ENCODE results near the gene ATP11A.

ATP11A gene

DNA sequence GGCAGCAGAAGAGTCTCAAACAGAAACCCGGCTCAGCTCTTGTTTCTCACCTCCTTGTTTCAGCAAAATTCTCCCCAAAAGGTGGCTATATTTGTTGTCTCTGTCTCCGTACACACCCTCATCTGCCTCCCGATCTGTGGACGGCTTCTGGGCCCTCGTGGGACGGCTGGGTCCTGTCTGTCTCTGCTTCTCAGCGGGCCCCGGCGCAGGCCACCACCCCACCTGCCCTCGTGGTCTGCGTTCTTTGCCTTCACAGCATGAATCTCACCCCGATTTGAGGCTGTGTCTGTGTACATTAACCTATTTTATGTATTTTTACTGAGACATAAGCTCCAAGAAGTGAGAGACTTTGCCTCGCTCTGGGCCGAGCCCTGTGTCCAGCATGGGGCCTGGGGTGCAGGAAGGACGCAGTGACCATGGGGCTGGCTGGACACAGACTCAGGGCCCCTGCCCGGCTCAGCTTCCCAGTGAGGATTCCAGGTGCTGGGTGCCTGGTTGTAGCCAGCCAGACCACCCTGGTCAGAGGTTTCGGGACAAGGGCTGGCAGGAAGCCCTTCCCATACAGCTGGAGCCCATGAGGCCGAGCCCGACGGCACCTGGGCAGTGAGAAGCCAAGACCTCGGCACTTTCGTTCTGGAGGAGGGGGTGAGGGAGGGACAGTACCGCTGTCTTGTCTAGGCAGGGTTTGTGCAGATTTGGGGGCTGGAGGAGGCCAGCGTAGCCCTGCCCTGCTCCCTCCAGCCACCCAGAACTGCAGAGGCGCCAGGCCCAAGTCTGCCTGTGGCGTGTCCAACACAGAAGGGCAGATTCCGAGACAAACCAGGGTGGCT is 200.7 kb downstream of the ATP11A start:
- peaks cover 3% of the 10 kb centered on the region for H3K79me1 ChIP-seq (ENCODE audit: low read length)
- no peak overlapping the region for H2BK12ac ChIP-seq (ENCODE audit: low read length)
- WGBS (ENCODE audit: extremely low coverage, insufficient coverage, insufficient read length): no CpG with 5 or more reads among the region's 27 CpGs
- no peak overlapping the region for H3K4ac ChIP-seq (ENCODE audit: low read depth, low read length)
- no peaks in the 10 kb centered on the region for H3K9me3 ChIP-seq (ENCODE audit: insufficient read depth, low read depth, low read length)
- H4K8ac ChIP-seq (ENCODE audit: low read depth, low read length): no peak overlapping the region
- no peak overlapping the region for H3K4me2 ChIP-seq (ENCODE audit: low read length)
- H4K12ac ChIP-seq (ENCODE audit: low read depth, low read length): no peak overlapping the region
- H2AFZ ChIP-seq (ENCODE audit: insufficient read depth, low read length, poor library complexity): no peak overlapping the region
- H3K4me3 ChIP-seq (ENCODE audit: low read depth, low read length): no peak overlapping the region
- H3K9ac ChIP-seq (ENCODE audit: low read length): no peak overlapping the region
- no peak overlapping the region for H3K14ac ChIP-seq (ENCODE audit: low read length)
- no peak overlapping the region for H3K18ac ChIP-seq (ENCODE audit: low read length)
- H3K27me3 ChIP-seq (ENCODE audit: insufficient read depth, low read length): no peaks in the 10 kb centered on the region
- H3K4me1 ChIP-seq (ENCODE audit: control insufficient read depth in 1 of 2, insufficient read depth in 2 of 2, low read length in 2 of 2): peaks cover 7 to 10% of the 10 kb centered on the region in 2 experiments
- H3K23ac ChIP-seq (ENCODE audit: low read length): no peak overlapping the region
- no peaks in the 10 kb centered on the region for H3K79me2 ChIP-seq (ENCODE audit: control insufficient read depth, insufficient read depth, low read length, poor library complexity)
- no peak overlapping the region for H2AK5ac ChIP-seq (ENCODE audit: low read length)
- no peak overlapping the region for H4K91ac ChIP-seq (ENCODE audit: low read depth, low read length)
- H3K27ac ChIP-seq (ENCODE audit: low read depth, low read length): no peak overlapping the region
- DNase-seq: no peak
- no peak overlapping the region for H2BK5ac ChIP-seq (ENCODE audit: low read depth, low read length, poor library complexity)
- no peaks in the 10 kb centered on the region for H3K36me3 ChIP-seq (ENCODE audit: control insufficient read depth in 1 of 2, insufficient read depth in 2 of 2, low read length in 2 of 2)
- H2BK120ac ChIP-seq (ENCODE audit: insufficient read depth, low read length, poor library complexity): no peak overlapping the region

DNA sequence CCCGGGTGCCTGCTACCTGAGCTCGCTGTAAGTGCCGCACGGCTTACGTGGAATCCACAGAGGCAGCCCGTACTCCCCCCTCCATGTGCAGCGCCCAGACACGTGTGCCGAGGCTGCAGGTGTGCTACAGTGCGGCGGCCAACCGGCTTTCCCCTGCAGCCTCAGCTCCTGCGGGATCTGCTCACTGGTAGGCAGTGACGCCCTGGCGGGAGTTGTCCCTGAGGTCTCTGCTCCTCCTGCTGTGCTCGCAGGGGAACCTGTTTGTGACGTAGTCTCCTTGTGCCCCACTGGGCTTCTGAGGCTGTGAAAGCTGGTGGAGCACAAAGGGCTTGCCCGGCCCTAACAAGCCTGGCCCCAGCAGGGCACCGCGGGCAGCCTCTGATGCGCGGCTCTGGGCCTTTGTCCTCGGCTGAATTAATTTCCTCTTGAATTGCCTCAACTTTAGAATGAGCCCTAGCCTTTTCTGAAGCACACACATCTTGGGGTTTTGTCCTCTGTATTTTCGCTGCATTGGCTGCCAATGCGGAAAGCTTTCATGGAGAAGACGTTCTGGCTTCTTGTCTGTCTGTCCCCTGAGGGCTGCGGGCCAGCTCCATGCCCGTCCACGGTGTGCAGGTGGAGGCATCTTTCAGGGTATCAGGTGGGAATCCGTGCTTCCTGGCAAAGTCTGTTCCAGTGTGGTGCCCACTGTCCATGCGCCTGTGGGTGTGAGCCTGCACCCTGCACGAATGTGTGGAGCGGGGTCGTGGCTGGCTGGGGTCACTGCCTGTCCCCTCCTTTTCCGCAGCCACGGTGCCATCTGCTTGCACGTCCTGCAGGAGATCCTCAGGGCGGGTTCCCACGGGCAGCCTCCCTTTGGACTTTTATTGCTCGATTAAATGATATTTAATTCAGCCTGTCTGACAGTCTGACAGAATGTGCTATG is 201.9 kb downstream of the ATP11A start:
- H4K91ac ChIP-seq (ENCODE audit: low read depth, low read length): no peak overlapping the region
- no CpG with 5 or more reads among the region's 40 CpGs for WGBS (ENCODE audit: extremely low coverage, insufficient coverage, insufficient read length)
- H3K23ac ChIP-seq (ENCODE audit: low read length): no peak overlapping the region
- no peak overlapping the region for H4K8ac ChIP-seq (ENCODE audit: low read depth, low read length)
- H3K4me1 ChIP-seq (ENCODE audit: control insufficient read depth in 1 of 2, insufficient read depth in 2 of 2, low read length in 2 of 2): peaks cover 7 to 10% of the 10 kb centered on the region in 2 experiments
- no peak overlapping the region for H2AFZ ChIP-seq (ENCODE audit: insufficient read depth, low read length, poor library complexity)
- H3K36me3 ChIP-seq (ENCODE audit: control insufficient read depth in 1 of 2, insufficient read depth in 2 of 2, low read length in 2 of 2): no peaks in the 10 kb centered on the region
- H2AK5ac ChIP-seq (ENCODE audit: low read length): no peak overlapping the region
- no peak overlapping the region for H2BK120ac ChIP-seq (ENCODE audit: insufficient read depth, low read length, poor library complexity)
- DNase-seq: no peak
- no peak overlapping the region for H2BK12ac ChIP-seq (ENCODE audit: low read length)
- H3K9me3 ChIP-seq (ENCODE audit: insufficient read depth, low read depth, low read length): peaks cover 1% of the 10 kb centered on the region
- H3K4me3 ChIP-seq (ENCODE audit: low read depth, low read length): peak overlapping the region; percentile 42
- no peak overlapping the region for H3K18ac ChIP-seq (ENCODE audit: low read length)
- no peak overlapping the region for H3K9ac ChIP-seq (ENCODE audit: low read length)
- no peak overlapping the region for H4K12ac ChIP-seq (ENCODE audit: low read depth, low read length)
- H3K79me2 ChIP-seq (ENCODE audit: control insufficient read depth, insufficient read depth, low read length, poor library complexity): no peaks in the 10 kb centered on the region
- H3K4me2 ChIP-seq (ENCODE audit: low read length): no peak overlapping the region
- H2BK5ac ChIP-seq (ENCODE audit: low read depth, low read length, poor library complexity): no peak overlapping the region
- H3K14ac ChIP-seq (ENCODE audit: low read length): no peak overlapping the region
- H3K27ac ChIP-seq (ENCODE audit: low read depth, low read length): no peak overlapping the region
- peaks cover 3% of the 10 kb centered on the region for H3K79me1 ChIP-seq (ENCODE audit: low read length)
- no peaks in the 10 kb centered on the region for H3K27me3 ChIP-seq (ENCODE audit: insufficient read depth, low read length)
- no peak overlapping the region for H3K4ac ChIP-seq (ENCODE audit: low read depth, low read length)

- no peak overlapping the region for H2BK120ac ChIP-seq (ENCODE audit: insufficient read depth, low read length, poor library complexity)
- WGBS (ENCODE audit: extremely low coverage, insufficient coverage, insufficient read length): no CpG with 5 or more reads among the region's 22 CpGs
- peaks cover 7 to 10% of the 10 kb centered on the region in 2 experiments for H3K4me1 ChIP-seq (ENCODE audit: control insufficient read depth in 1 of 2, insufficient read depth in 2 of 2, low read length in 2 of 2)
- DNase-seq: no peak
- no peak overlapping the region for H4K8ac ChIP-seq (ENCODE audit: low read depth, low read length)
- no peak overlapping the region for H3K18ac ChIP-seq (ENCODE audit: low read length)
- H4K12ac ChIP-seq (ENCODE audit: low read depth, low read length): no peak overlapping the region
- no peak overlapping the region for H2BK5ac ChIP-seq (ENCODE audit: low read depth, low read length, poor library complexity)
- no peak overlapping the region for H3K14ac ChIP-seq (ENCODE audit: low read length)
- no peak overlapping the region for H2AFZ ChIP-seq (ENCODE audit: insufficient read depth, low read length, poor library complexity)
- H3K9me3 ChIP-seq (ENCODE audit: insufficient read depth, low read depth, low read length): peaks cover 1% of the 10 kb centered on the region
- H3K4me2 ChIP-seq (ENCODE audit: low read length): no peak overlapping the region
- no peak overlapping the region for H3K4ac ChIP-seq (ENCODE audit: low read depth, low read length)
- H3K23ac ChIP-seq (ENCODE audit: low read length): no peak overlapping the region
- no peaks in the 10 kb centered on the region for H3K79me2 ChIP-seq (ENCODE audit: control insufficient read depth, insufficient read depth, low read length, poor library complexity)
- peaks cover 3% of the 10 kb centered on the region for H3K79me1 ChIP-seq (ENCODE audit: low read length)
- no peak overlapping the region for H4K91ac ChIP-seq (ENCODE audit: low read depth, low read length)
- no peak overlapping the region for H3K27ac ChIP-seq (ENCODE audit: low read depth, low read length)
- no peaks in the 10 kb centered on the region for H3K36me3 ChIP-seq (ENCODE audit: control insufficient read depth in 1 of 2, insufficient read depth in 2 of 2, low read length in 2 of 2)
- H3K27me3 ChIP-seq (ENCODE audit: insufficient read depth, low read length): no peaks in the 10 kb centered on the region
- H3K4me3 ChIP-seq (ENCODE audit: low read depth, low read length): no peak overlapping the region
- no peak overlapping the region for H3K9ac ChIP-seq (ENCODE audit: low read length)
- H2AK5ac ChIP-seq (ENCODE audit: low read length): no peak overlapping the region
- no peak overlapping the region for H2BK12ac ChIP-seq (ENCODE audit: low read length)
Observed at GRCh38 chr13:112892426-112893206, 202.8 kb downstream of the ATP11A start.

DNA sequence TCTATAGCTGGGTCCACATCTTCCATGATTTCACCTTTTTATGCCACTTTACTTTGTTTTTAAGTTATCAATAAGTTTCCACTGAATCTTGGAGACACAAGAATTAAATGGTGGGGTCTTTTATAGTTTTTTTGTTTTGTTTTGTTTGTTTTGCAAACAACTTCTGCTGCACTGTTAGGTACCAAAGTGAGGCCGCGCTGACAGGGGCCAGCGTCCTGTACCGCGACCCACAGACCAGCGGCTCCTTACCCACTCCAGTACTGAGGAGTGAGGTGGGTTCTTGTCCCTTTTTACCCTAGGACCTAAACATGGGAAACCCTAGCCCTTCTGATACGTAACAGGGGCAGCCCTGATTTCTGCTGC is 203.3 kb downstream of the ATP11A start:
- Histone ChIP-seq H4K91ac (ENCODE audit: low read depth, low read length) (no peak overlapping the region), H3K79me2 (ENCODE audit: control insufficient read depth, insufficient read depth, low read length, poor library complexity) (no peaks in the 10 kb centered on the region), H3K4me1 (ENCODE audit: control insufficient read depth in 1 of 2, insufficient read depth in 2 of 2, low read length in 2 of 2) (peaks cover 7 to 10% of the 10 kb centered on the region in 2 experiments), H3K27ac (ENCODE audit: low read depth, low read length) (no peak overlapping the region), H4K8ac (ENCODE audit: low read depth, low read length) (no peak overlapping the region), H2AK5ac (ENCODE audit: low read length) (no peak overlapping the region), H3K4ac (ENCODE audit: low read depth, low read length) (no peak overlapping the region), H2BK120ac (ENCODE audit: insufficient read depth, low read length, poor library complexity) (no peak overlapping the region), H3K9me3 (ENCODE audit: insufficient read depth, low read depth, low read length) (peaks cover 1% of the 10 kb centered on the region), H2BK12ac (ENCODE audit: low read length) (no peak overlapping the region), H3K9ac (ENCODE audit: low read length) (no peak overlapping the region), H2AFZ (ENCODE audit: insufficient read depth, low read length, poor library complexity) (no peak overlapping the region), H3K79me1 (ENCODE audit: low read length) (peaks cover 3% of the 10 kb centered on the region), H3K36me3 (ENCODE audit: control insufficient read depth in 1 of 2, insufficient read depth in 2 of 2, low read length in 2 of 2) (no peaks in the 10 kb centered on the region), H3K23ac (ENCODE audit: low read length) (no peak overlapping the region), H3K27me3 (ENCODE audit: insufficient read depth, low read length) (no peaks in the 10 kb centered on the region), H3K14ac (ENCODE audit: low read length) (no peak overlapping the region), H4K12ac (ENCODE audit: low read depth, low read length) (no peak overlapping the region), H3K4me3 (ENCODE audit: low read depth, low read length) (no peak overlapping the region), H2BK5ac (ENCODE audit: low read depth, low read length, poor library complexity) (no peak overlapping the region), H3K4me2 (ENCODE audit: low read length) (peak overlapping the region; percentile 58), H3K18ac (ENCODE audit: low read length) (no peak overlapping the region)
- no peak for DNase-seq
- WGBS (ENCODE audit: extremely low coverage, insufficient coverage, insufficient read length): no CpG with 5 or more reads among the region's 7 CpGs
